T follicular helper cell (primary cell): ENCODE measurements around the gene RAP1GAP.
"Not testable (repeated sequence)": the region's sequence is repeated elsewhere in the genome, so short reads cannot be mapped to it uniquely, and the experiment has no call there.

Source experiments
- DNase-seq: peaks from one replicate; pipeline ENCODE4 v3.0.0-alpha.2; 2020; ENCODE audit warnings: low read depth

Gene RAP1GAP

GRCh38 chr1:21644348-21644747 is 24.8 kb downstream of the RAP1GAP start:
- no peak for DNase-seq

DNA sequence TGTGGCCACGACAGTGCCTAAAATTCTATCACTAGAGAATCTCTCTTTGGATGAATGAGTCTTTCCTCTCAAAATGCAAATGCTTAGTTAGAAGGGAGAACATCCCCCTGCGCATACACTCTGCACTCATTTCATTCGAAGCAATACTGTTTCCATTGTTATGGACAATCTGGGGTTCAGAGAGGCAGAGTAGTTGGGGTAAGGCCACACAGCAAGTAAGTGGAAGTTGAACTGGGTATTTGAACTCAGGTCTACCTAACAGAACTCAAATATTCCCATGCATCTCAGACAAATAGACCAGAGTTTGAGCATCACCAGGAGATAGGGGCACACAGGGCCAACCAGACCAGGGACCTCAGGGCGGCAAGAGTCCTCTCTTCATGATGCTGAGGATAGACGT is 25.5 kb downstream of the RAP1GAP start:
- no peak for DNase-seq

DNA sequence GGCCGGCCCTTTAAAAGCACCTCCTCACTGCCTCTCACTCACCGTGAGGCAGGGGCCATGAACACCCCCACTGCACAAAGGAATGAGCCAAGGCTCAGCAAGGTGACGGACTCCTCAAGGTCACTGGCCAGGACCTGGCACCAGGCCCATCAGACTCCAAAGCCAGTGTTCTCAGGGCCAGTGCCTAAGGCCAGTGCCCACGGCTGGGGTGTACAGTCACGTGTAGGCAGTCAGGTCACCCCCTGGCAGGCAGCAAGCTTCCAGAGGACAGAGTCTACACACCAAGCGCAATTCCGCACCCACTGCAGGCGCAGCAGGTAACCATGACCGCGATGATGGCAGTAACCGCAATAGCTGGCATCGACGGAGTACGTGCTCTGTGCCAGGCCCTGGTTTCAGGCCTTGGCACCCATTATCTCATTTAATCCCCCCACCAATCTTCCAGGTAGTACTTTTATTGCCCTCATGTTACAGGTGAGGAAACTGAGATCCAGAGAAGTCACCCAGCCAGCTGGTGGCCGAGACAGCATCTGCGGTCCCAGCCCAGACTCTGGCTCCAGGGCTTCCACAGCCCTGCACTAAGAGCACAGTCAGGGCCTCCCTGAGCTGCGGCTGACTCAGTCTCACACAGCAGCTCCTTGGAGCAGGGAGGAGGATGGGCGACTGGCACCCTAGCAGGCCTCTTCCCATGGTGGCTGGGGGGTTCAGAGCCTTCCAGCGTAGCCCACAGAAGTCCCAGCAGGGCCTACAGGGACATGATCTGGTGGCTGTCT is 27.0 kb downstream of the RAP1GAP start:
- DNase-seq = no peak

DNA sequence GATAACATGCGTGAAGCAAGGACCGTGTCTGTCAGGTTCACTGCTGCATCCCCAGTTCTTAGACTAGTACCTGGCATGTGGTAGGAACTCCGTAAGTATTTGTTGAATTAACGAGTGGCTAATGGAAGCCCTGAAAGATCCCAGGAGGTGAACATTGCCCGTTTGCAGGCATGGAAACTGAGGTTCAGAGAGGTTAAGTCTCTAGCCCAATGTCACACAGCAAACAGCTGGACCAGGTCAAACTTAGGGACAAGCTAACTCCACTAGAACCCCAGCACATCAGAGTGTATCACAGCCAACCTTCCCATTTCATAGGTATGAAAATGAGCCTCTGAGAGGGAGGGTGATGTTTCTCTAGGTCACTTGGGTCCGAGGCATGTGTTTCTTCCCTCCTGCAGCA is 27.6 kb downstream of the RAP1GAP start:
- DNase-seq = no peak

- DNase-seq = no peak
Observed at GRCh38 chr1:21641076-21641475, 28.1 kb downstream of the RAP1GAP start.

- no peak for DNase-seq
Observed at GRCh38 chr1:21640653-21641052, 28.5 kb downstream of the RAP1GAP start.

DNA sequence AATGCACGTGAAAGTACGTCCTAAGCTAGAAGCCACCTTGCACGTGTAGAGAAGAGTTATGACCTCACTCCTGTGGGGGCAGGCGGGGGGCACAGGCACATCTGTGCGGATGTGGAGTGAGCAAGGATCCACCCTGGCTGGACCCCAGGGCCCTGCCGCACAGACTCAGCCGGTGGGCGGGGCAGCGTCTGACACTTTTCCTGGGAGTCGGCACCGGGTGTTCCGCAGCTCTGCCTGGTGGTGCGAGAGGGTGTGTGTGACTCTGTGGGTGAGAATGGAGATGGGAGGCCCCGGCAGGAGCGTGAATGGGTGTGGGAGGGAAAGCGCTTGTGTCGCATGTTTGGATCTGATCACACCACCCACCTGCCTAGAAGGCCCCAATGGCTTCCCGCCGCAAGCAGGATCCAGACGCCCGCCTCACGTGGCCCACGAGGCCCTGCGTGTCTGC is 29.5 kb downstream of the RAP1GAP start:
- DNase-seq = no peak

- DNase-seq = no peak
Observed at GRCh38 chr1:21638531-21639341, 30.4 kb downstream of the RAP1GAP start.

DNA sequence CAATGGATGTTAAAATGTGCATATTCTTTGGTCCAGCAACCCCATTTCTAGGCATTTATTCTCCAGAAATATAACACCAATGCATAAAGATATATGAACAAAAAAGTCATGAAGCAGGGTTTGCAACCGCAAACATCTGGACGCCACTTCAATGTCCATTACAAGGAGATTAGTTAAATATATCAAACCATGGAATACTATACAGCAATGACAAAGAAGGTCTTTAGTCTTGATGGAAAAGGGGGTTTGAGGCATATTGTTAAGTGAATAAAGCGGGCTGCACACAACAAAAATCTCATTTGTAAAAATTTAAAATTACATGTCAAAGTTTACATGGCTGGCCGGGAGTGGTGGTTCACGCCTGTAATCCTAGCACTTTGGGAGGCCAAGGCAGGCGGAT is 31.6 kb downstream of the RAP1GAP start:
- no peak for DNase-seq

DNA sequence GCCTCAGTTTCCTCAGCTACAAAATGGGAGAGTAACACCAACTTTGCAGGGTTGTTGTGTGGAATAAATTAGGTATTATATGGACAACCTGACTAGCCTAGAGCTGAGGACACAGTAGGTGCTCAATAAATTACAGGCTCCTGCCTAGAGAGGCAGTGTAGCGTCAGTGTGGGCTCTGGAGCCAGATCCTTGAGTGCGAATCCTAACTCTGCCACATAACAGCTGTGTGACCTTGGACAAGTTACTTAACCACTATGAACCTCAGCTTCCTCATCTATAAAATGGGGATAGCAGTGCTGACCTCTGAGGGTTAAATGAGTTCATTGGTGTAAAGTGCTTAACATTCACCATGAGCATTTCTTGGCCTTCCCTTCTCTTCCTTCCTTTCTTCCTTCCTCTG is 33.1 kb downstream of the RAP1GAP start:
- no peak for DNase-seq

DNA sequence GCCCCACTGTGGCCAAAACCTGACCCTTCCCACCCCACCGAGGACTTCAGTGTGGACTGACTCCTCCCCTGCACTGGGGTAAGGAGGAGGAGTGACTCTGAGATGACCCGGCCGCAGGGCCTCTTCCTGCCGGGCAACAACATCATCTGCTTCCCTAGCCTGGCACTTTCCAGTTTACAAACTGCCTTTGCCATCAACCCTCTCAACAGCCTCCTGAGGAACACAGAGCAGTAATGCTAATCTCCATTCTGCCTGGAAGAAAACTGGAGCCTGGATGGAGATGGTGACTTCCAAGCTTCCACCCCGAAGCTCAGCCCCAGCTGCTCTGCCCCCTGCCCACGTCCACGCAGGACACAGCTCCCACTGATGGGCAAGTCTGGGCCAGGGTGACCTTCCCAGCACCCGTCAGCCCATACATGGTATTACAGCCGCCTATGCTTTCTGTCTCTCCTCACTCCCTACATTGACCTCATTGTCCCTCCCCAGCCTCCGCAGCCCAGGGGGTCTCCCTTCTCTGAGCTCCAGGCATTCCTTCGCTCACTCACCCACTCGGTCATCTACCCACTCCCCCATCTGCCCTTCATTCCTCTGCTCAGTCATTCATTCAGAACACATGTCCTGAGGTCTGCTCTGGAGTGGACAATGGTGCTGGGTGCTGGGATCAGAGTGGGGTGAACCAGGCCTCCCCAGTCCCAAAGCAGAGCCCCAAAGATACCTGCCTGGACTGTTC is 34.2 kb downstream of the RAP1GAP start:
- no peak for DNase-seq

DNA sequence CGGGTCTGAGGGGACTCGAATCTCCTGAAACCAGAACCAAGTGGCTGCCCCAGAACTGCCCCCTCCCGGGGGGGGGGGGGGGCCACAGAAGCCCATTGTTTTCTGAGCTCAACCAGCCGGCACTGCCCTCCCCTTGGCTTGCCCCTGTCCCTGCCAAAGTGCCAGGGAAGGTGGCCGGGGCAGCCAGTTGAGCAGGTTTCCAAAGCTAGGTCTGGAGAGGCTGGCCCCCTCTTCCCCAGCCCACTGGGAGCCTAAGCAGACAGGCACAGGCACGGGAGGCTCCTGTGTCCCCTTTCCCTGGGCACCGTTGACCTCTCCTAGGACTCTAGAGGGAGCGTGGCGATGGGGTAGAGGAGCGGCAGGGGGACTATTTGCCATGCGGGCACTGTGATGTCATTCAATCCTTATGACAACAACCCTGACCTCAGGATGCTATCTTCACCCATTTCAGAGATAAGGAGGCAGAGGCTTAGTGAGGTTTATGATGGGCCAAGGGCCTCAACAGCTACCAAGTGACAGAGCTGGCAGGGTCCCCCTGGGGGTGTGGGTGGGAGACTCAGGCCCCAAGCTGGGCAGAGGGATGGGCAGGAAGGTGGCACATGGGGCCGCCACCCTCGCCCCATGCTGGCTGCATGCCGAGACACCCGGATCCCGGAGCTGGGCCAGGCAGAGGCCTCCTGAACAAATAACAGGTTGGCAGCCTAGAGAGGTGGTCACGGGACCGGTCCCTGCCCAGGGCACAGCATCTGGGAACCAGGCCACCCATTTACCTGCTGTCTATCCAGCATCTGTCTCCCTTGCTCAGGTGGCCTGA is 35.0 kb downstream of the RAP1GAP start:
- no peak for DNase-seq

DNA sequence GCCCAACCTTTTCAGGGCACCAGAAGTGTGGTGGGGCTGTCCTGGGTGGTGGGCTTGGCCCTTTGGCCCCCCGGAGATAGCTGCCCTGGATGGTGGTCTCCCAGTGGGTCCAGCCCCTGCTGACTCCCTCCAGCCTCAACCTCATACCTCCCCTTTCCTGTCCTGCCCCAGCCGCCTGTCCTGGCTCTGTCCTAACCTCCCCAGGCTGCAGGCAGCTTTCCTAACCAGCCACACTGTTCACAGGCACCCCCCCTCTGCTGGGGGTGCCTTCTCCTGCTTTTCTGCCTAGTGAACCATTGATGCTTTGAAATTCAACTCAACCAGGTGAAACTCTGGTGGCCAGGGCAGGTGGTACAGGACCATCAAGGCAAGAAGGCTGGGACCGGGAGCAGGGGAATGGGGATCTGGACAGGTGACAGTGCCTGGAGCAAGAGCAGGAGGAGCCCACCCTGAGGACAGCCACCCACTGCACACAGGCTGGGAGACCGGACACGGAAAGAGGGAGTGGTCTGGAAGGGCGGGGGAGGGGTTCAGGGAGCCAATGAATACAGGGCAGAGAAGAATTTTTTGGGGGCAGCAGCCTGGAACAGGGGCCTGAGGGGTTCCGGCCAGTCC is 35.9 kb downstream of the RAP1GAP start:
- no peak for DNase-seq

GRCh38 chr1:21631944-21632887 is 36.9 kb downstream of the RAP1GAP start:
- no peak for DNase-seq

GRCh38 chr1:21631590-21631943 is 37.6 kb downstream of the RAP1GAP start:
- DNase-seq = not testable (repeated sequence)

- no peak for DNase-seq
Observed at GRCh38 chr1:21630571-21631343, 38.4 kb downstream of the RAP1GAP start.

GRCh38 chr1:21629971-21630370 is 39.2 kb downstream of the RAP1GAP start:
- no peak for DNase-seq

DNA sequence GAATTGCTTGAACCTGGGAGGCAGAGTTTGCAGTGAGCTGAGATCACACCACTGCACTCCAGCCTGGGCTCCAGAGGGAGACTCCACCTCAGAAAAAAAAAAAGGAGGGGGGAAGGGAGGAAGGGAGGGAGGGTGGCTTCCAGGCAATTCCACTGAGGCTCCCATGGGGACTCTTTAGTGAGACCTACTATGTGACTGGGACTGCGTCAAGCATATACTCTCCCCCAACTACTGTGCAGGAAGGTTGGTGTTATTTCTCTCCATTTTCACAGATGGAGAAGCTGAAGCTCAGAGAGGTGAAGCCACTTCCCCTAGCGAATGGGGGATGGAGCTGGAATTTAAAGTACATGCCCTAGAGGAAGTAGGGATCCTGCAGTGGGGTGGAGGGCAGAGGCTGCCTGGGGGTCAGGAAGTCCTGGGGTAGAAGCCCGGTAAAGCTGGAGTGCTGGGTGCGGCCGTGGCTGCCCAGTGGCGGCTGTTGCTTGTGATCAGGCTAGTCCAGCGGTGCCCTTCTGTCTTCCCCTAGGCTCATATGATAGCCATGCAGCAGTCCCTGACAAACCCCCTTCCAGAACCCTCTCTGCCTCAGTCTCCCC is 40.3 kb downstream of the RAP1GAP start:
- DNase-seq = no peak

DNA sequence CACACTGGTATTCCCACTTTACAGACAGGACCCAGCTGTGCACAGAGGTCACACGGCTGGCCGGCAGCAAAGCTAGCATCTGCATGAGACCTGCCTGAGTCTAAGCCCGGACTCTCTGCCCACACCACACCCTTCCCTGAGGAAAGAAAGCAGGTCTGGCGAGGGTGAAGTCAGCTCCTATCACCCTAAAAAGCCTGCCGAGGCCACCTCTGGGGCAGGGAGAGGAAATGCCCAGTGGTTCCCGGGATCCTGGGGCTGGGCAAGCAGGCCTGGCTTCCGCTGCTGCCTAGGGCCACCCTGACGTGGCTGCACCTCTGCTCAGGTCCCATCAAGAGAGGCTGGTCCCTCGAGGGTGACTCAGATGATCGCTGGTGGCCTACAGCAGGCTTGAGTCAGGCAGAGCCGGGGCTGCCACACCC is 42.2 kb downstream of the RAP1GAP start:
- no peak for DNase-seq
